GM19463 (cell line): ENCODE measurements around the gene SRGAP1.

ENCODE experiments used
- ATAC-seq: cut with Tn5 transposase; IDR thresholded peaks from one replicate; pipeline ENCODE4 v1.9.1; 2021; ENCODE audit warnings: mild to moderate bottlenecking, moderate library complexity; ENCODE audit not compliant: unreplicated experiment

Gene SRGAP1

DNA sequence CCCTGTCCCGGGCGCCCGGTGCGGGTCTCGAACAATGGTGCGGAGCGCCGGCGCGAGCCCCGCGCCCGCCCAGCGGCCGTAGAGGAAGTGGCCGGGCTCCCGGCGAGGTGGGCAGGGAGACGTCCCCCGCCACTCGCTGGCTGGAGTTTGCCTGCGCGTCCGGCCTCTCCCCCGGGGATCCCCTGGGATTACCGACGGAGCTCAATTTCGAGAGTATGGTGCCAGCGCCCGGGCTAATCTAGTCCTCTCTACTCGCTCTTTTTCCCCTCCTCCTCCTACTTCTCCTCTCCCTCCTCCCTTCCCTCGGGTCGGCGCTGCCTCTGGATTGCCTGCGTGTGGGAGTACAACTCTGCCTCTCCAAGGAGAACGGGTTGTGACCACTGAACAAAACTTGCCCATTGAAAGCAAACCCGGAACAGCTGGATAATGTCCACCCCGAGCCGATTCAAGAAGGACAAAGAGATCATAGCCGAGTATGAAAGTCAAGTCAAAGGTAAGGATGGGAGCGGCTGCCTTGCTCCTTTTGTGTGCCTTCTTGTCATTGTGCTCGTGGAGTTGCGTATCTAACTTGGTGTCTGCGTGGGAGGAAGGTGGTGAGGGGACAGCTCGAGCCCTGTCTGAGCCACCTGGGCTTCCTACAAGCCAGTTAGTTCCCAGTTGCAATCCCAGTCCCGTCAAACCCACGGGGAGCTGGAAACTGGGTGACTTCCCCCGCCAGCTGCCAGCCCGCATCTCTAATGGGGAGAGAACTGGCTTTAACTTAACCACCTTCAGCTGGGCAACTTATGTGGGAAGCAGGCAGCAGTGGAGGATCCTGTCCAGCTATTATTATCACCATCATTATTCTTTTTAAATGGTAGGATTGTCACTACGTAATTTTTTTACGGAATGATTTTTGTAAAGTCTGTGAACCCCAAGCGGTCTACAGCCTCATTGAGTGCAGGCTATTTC, at the start of gene SRGAP1:
Gene SRGAP1 (plus strand): TSS at position 310 of the 951 bp plus-strand sequence. CDS start 117 bp downstream, at position 427.
- ATAC-seq = peak; percentile 24

DNA sequence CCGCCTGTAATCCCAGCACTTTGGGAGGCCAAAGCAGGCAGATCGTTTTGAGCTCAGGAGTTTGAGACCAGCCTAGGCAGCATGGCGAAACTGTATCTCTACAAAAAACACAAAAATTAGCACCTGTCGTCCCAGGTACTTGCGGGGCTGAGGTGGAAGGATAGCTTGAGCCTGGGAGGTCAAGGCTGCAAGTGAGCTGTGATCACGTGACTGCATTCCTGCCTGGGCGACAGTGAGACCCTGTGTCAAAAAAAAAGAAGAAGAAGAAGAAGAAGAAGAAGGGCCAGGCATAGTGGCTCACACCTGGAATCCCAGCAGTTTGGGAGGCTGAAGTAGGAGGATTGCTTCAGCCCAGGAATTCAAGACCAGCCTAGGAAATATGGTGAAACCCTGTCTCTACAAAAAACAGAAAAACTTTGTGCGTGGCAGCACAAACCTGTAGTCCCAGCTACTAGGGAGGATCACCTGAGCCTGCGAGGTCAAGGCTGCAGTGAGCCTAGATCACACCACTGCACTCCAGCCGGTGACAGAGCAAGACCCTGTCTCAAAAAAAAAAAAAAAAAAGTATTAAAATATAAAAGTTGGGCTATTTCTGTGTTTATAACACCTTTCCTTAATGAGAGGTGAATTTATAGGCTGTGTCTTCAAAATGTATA, 49.3 kb upstream of the SRGAP1 start:
- no peak for ATAC-seq

GRCh38 chr12:63795944-63796343, 48.6 kb upstream of the SRGAP1 start:
- no peak for ATAC-seq

GRCh38 chr12:63802012-63802608, 42.4 kb upstream of the SRGAP1 start:
- no peak for ATAC-seq

DNA sequence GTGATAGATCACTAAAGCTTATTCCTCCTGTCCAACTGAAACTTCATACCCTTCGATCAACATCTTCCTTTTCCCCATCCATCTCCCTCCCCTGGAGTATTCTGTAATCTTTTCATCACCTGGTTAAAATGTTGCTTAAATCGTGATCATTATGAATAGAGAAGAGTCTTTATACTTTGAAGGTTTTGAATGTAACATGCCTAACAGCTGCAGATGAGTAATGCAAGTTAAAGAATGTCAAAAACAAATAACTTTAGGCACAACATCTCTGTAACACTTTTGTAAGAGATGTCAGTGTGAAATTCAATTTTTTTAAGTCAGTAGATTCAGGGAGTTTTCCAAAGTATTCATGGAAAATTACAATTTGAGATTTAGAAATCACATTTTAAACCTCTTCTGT, 39.8 kb upstream of the SRGAP1 start:
- ATAC-seq = no peak

DNA sequence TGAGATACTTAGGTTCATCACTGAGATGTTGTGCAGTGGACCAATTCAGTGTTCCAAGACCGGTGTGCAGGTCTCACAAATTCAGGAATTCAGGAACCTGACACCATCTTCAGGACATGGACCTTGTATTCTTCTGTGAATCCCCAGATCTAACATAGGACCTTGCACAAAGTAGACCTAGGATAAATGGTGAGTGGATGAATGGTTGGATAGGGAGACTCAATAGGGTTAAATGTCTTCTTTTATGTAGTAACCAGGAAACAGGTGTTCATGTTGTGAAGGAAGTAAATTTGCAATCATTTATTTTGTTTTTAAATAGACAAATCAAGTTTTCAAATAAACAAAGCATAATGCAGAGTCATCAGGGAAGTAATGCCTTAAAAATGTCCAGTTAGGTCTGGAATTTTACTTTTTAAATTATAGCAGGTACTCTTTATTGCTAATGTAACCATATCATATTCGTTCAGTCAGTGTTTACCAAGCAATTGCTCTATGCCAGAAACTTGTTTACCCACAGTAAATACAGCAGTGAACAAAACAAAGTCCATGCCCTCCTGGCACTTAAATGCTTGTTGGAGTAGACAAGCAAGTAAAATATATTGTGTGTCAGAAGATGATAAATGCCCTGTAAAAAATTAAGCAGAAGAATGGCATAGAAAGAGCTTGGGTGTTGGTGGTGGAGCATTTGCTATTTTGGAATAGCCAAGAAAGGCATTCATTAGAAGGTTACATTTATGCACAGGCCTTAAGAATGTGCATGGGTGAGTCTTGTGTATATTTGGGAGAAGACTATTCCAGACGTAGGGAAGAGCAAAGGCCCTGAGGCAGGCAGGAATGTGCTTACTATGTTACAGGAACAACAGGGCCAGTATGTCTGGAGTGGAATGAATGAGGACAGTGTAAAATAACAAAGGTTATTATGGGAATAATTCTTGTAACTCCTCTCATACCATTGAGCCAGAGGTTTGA, 38.5 kb upstream of the SRGAP1 start:
- no peak for ATAC-seq

GRCh38 chr12:63808631-63809030, 35.9 kb upstream of the SRGAP1 start:
- no peak for ATAC-seq

- no peak for ATAC-seq
These were observed 34.9 kb upstream of the SRGAP1 start for GRCh38 chr12:63809566-63809965.

DNA sequence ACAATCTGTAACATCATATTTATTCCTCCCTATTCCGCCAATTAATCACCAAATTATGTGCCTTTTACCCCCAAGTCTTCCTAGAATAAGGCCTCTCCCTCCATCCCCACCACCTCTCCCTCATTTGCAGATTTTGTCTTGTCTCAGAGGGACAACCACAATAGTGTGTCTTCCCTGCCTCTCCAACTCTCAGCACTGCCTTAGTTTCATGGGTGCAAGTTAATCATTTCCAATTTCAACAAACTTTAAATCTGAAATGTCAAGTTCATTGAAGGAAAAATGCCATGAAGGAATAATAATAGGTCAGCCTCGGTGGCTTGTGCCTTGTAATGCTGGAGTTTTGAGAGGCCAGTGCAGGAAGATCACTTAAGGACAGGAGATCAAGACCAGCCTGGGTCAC, 33.2 kb upstream of the SRGAP1 start:
- ATAC-seq = no peak

GRCh38 chr12:63811755-63812154, 32.7 kb upstream of the SRGAP1 start:
- no peak for ATAC-seq

GRCh38 chr12:63814146-63814772, 30.2 kb upstream of the SRGAP1 start:
- ATAC-seq = peak; percentile 35

GRCh38 chr12:63815482-63815852, 29.0 kb upstream of the SRGAP1 start:
- no peak for ATAC-seq

DNA sequence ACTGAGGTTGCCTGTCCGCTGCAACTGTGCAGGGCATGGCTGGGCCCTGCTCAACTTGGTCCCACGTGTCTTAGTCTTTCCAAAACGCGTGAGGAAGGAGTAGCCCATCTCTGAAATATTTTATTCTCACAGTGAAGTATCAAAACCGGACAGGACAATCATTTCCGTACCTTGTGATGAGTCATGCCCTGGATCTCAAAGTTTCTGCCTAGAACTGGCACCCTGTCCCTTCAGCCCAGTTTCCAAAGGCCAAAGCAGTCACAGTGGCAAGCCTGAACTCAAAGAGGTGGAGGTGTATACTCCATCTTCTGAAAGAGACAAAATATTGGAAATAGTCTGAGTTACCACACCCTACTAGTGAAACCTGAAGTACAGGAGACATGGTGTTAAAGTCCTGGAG, 28.5 kb upstream of the SRGAP1 start:
- ATAC-seq = no peak

- no peak for ATAC-seq
These were observed 24.1 kb upstream of the SRGAP1 start for GRCh38 chr12:63820427-63820826.

DNA sequence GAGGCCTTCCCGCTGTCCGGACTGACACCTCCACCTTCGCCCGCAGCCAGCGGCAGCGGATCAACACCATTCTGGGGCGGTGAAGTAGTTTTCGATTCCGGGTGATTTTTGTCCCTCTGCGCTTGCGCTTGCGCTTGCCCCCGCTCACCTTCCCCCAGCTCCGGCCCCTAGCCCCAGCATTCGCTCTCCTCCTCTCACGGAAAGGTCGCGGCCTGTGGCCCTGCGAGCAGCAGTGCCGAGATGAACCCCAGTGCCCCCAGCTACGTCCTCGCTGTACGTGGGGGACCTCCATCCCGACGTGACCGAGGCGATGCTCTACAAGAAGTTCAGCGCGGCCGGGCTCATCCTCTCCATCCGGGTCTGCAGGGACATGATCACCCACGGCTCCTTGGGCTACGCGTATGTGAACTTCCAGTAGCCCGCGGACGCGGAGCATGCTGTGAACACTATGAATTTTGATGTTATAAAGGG, 22.7 kb upstream of the SRGAP1 start:
- peak; percentile 65 for ATAC-seq

DNA sequence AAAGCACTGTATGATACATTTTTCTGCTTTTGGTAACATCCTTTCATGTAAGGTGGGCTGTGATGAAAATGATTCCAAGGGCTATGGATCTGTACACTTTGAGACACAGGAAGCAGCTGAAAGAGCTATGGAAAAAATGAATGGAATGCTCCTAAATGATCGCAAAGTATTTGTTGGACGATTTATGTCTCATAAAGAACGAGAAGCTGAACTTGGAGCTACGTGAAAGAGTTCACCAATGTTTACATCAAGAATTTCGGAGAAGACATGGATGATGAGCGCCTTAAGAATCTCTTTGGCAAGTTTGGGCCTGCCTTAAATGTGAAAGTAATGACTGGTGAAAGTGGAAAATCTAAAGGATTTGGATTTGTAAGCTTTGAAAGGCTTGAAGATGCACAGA, 22.1 kb upstream of the SRGAP1 start:
- ATAC-seq = no peak

DNA sequence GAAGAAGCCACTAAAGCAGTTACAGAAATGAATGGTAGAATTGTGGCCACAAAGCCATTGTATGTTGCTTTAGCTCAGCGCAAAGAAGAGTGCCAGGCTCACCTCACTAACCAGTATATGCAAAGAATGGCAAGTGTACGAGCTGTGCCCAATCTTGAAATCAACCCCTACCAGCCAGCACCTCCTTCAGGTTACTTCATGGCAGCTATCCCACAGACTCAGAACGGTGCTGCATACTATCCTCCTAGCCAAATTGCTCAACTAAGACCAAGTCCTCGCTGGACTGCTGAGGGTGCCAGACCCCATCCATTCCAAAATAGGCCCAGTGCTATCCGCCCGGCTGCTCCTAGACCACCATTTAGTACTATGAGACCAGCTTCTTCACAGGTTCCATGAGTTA, 21.5 kb upstream of the SRGAP1 start:
- no peak for ATAC-seq

DNA sequence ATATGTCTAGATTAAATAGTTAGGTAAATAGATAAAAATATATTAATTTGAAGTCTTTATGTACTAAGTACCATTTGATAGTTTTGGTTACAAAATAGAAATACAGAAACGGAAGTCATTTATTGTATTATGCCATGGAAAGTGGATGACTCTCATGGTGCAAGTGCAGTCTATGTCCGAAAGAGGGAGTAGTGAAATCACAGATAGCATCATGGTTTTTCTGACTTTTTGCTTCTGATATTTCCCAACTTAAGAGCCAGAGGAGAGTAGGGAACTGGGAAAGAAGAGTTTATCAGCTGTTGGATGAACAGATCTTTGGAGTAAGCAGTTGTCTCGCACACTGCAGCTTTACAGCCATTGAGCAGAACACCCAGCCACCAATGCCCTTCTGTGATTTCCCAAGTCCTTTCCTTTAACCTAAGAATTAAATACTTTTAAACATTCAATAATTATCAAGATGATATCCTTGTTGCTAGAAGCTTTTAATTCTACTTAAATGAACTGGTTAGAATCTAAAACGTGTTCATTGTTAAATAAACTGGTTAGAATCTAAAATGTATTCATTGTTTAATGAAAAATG, 18.4 kb upstream of the SRGAP1 start:
- peak; percentile 51 for ATAC-seq

- ATAC-seq = no peak
These were observed 15.6 kb upstream of the SRGAP1 start for GRCh38 chr12:63828867-63829266.

- ATAC-seq = no peak
These were observed 8.5 kb upstream of the SRGAP1 start for GRCh38 chr12:63836046-63836445.
